HepG2 (cell line): Measurements from ENCODE around the gene NANOS1.
A peak's percentile ranks its signal among the peaks of the same experiment; 100 is the strongest.

Experiments
- ATF7 ChIP-seq, 2 experiments: fragments of 450-650 bp in 1 of 2; sonication (generic) in 1 of 2; formaldehyde crosslinking in 1 of 2; IDR thresholded peaks; 2 replicates each; pipeline versions ENCODE4 v1.4.0 to v1.6.1; 2016 to 2020; ENCODE audit warnings: antibody characterized with exemption in 1 of 2, mild to moderate bottlenecking in 1 of 2, missing genetic modification reagents in 1 of 2
- BCLAF1 ChIP-seq: fragments of 450-650 bp; IDR thresholded peaks from 2 replicates; pipeline ENCODE4 v1.6.1; 2017; ENCODE audit warnings: mild to moderate bottlenecking
- FOXJ3 ChIP-seq: sonication (generic); formaldehyde crosslinking; IDR thresholded peaks from 2 replicates; pipeline ENCODE4 v1.4.0; 2020; ENCODE audit warnings: missing genetic modification reagents, mild to moderate bottlenecking, borderline replicate concordance
- HCFC1 ChIP-seq: fragments of 150-350 bp; IDR thresholded peaks from 2 replicates; pipeline ENCODE4 v1.6.1; 2014; ENCODE audit warnings: low read depth, low read length
- HOXA7 ChIP-seq: sonication (generic); formaldehyde crosslinking; IDR thresholded peaks from 2 replicates; pipeline ENCODE4 v1.8.1; 2022; ENCODE audit warnings: mild to moderate bottlenecking, missing genetic modification reagents, moderate library complexity
- MAX ChIP-seq: IDR thresholded peaks from 2 replicates; pipeline ENCODE4 v1.6.1; 2012; ENCODE audit warnings: inconsistent platforms
- NBN ChIP-seq: fragments of 450-650 bp; conservative IDR thresholded peaks from 2 replicates; pipeline ENCODE4 v1.6.1; 2017
- POLR2A ChIP-seq, 2 experiments: IDR thresholded peaks; 2 replicates each; pipeline ENCODE4 v1.6.1; 2011; ENCODE audit warnings: low read depth in 2 of 2, low read length in 2 of 2, mild to moderate bottlenecking in 1 of 2, moderate library complexity in 1 of 2; ENCODE audit not compliant: insufficient read depth in 1 of 2
- ZBTB49 ChIP-seq: sonication (generic); formaldehyde crosslinking; IDR thresholded peaks from 2 replicates; pipeline ENCODE4 v1.4.0; 2020; ENCODE audit warnings: missing genetic modification reagents, borderline replicate concordance
- ZNF879 ChIP-seq: sonication (generic); formaldehyde crosslinking; IDR thresholded peaks from 2 replicates; pipeline ENCODE4 v1.8.1; 2023; ENCODE audit warnings: missing genetic modification reagents

DNA sequence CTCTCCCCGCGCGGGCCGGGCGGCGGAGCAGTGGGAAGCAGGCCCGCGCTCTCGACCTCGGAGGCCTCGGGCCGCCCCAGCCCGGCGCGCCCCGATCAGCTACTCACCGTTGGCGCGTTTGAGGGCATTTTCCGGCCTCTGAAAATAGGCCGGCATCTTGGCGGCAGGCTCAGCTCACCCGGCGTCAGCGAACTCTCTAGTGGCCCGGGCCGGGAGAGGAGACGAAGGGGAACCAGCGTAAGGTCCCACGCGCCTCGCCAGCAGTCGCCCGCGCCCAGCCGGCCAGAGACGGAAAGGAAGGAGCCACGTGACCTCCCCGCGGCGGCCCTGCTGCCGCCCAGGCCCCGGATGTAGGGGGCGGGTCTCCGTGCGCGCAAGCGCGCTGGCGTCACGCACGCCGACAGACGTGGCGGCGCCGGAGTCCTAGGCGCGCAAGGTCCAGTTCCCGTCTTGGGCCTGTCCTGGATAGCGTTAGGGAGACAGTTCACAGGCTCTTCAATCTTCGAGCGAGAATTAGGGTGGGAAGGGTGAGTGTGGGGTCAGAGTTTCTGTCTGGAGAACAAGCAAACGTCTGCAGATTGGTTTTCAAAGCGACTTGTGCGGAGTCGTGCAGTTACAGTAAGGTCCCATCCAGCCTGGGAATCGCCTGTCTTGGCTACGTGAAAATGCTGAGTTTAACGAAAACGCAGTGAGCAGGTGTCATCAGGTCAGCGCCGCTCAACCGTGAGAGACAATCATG lies 51.2 kb downstream of the NANOS1 start, which contains the start of gene EIF3A:
- no peak for TF ChIP-seq ZNF879
- TF ChIP-seq MAX = peak; percentile 96
- no peak for TF ChIP-seq ZBTB49 (CRISPR knock-in tag)
- no peak for TF ChIP-seq NBN
- TF ChIP-seq ATF7 (IDR thresholded peaks at IDR 0.05) = no peak
- TF ChIP-seq ATF7 (CRISPR knock-in tag; IDR thresholded peaks at IDR 0.05) = no peak
- TF ChIP-seq HCFC1 = no peak; the same call in 1 of the 2 replicates
- TF ChIP-seq FOXJ3 (CRISPR knock-in tag) = no peak
- peak; percentile 93 to 99 for TF ChIP-seq POLR2A (IDR thresholded peaks at IDR 0.05; ENCODE audit: insufficient read depth in 1 of 2, low read depth in 2 of 2, low read length in 2 of 2)
- no peak for TF ChIP-seq BCLAF1
- TF ChIP-seq HOXA7 (CRISPR knock-in tag) = no peak
